HFF-Myc (cell line): Measurements from ENCODE around the gene KCNAB1.

Source experiments
- DNase-seq: peaks from one replicate; pipeline ENCODE4 v3.0.0-alpha.2; 2011; ENCODE audit warnings: low read depth; ENCODE audit errors: extremely low read depth
- H3K4me3 ChIP-seq: replicated peaks from 2 replicates; pipeline ENCODE4 v1.5.1; 2011; ENCODE audit warnings: low read depth, mild to moderate bottlenecking, control low read depth, low read length
- CTCF ChIP-seq: IDR thresholded peaks from 2 replicates; pipeline ENCODE4 v1.5.1; 2012; ENCODE audit warnings: mild to moderate bottlenecking, low read depth, low read length, control low read depth; ENCODE audit errors: missing control alignments

Gene KCNAB1

GRCh38 chr3:156251424-156251823, 131.0 kb downstream of the KCNAB1 start:
- no peak overlapping the region for H3K4me3 ChIP-seq
- no peak for TF ChIP-seq CTCF
- no peak for DNase-seq

GRCh38 chr3:156252656-156253055, 132.3 kb downstream of the KCNAB1 start:
- no peak for TF ChIP-seq CTCF
- no peak for DNase-seq
- H3K4me3 ChIP-seq = no peak overlapping the region

GRCh38 chr3:156253150-156253549, 132.8 kb downstream of the KCNAB1 start:
- TF ChIP-seq CTCF = no peak
- DNase-seq = no peak
- H3K4me3 ChIP-seq = no peak overlapping the region

- TF ChIP-seq CTCF = no peak
- DNase-seq = no peak
- H3K4me3 ChIP-seq = no peak overlapping the region
These were observed 135.9 kb downstream of the KCNAB1 start for GRCh38 chr3:156256256-156256655.

- no peak overlapping the region for H3K4me3 ChIP-seq
- TF ChIP-seq CTCF = no peak
- DNase-seq = no peak
These were observed 136.6 kb downstream of the KCNAB1 start for GRCh38 chr3:156256945-156257344.

- no peak for TF ChIP-seq CTCF
- no peak overlapping the region for H3K4me3 ChIP-seq
- DNase-seq = no peak
These were observed 137.9 kb downstream of the KCNAB1 start for GRCh38 chr3:156258301-156258700.

- no peak for TF ChIP-seq CTCF
- H3K4me3 ChIP-seq = no peak overlapping the region
- no peak for DNase-seq
These were observed 139.5 kb downstream of the KCNAB1 start for GRCh38 chr3:156259896-156260295.
